Brain microvascular endothelial cell (primary cell): ENCODE measurements around the gene THSD4.
A peak's percentile ranks its signal among the peaks of the same experiment; 100 is the strongest.

Source experiments
- DNase-seq: peaks from one replicate; pipeline ENCODE4 v3.0.0-alpha.2; 2020
- H3K27ac ChIP-seq: fragments of 250-450 bp; sonication (Bioruptor Pico); 2 replicates; pipeline ENCODE4 v1.5.1; 2020; ENCODE audit warnings: mild to moderate bottlenecking, moderate library complexity
- H3K27me3 ChIP-seq: fragments of 250-450 bp; sonication (Bioruptor Pico); replicated peaks from 2 replicates; pipeline ENCODE4 v1.5.1; 2020; ENCODE audit warnings: mild to moderate bottlenecking
- H3K36me3 ChIP-seq: fragments of 250-450 bp; sonication (Bioruptor Pico); replicated peaks from 2 replicates; pipeline ENCODE4 v1.5.1; 2020; ENCODE audit warnings: mild to moderate bottlenecking
- H3K4me3 ChIP-seq: 2 replicates; pipeline ENCODE4 v1.5.1; 2011; ENCODE audit warnings: low read depth, mild to moderate bottlenecking, control low read depth, low read length, moderate library complexity
- in situ Hi-C: cut with HindIII; loops from 2 replicates; pipeline ENCODE4 v1.10.0; 2017; ENCODE audit warnings: low sequenced_read_pairs, low pct_ligation_motif_present
- TF ChIP-seq, protein P1 (sequence below): IDR thresholded peaks from 2 replicates; pipeline ENCODE4 v1.5.1; 2011; ENCODE audit warnings: low read depth, mild to moderate bottlenecking, moderate library complexity, low read length, control low read depth, inconsistent platforms; ENCODE audit errors: missing control alignments

Gene THSD4

DNA sequence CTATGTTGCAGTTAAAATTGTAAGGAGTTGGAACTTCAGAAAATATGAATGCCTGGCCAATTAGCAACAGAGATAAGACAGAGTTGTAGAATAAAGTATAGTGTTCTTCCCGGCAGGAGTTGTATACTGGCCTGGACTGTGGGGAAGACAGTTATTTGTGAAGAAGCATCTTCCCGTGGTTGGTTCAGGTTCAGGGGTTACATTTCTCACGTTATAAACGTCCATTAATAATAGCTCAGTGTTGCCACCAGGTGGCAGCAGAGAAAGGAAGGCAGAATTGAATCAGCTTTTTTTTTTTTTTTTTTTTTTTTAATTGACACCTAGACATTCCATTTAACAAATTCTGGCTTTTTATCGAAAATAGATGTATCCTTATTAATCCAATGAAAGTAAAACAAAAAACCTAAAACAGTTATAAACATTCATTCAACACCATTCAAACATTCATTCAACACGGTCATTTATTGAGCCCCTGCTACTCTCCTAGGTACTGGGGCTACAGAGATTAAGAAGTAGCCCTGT is 628.7 kb downstream of the THSD4 start:
- TF ChIP-seq, protein P1, sequence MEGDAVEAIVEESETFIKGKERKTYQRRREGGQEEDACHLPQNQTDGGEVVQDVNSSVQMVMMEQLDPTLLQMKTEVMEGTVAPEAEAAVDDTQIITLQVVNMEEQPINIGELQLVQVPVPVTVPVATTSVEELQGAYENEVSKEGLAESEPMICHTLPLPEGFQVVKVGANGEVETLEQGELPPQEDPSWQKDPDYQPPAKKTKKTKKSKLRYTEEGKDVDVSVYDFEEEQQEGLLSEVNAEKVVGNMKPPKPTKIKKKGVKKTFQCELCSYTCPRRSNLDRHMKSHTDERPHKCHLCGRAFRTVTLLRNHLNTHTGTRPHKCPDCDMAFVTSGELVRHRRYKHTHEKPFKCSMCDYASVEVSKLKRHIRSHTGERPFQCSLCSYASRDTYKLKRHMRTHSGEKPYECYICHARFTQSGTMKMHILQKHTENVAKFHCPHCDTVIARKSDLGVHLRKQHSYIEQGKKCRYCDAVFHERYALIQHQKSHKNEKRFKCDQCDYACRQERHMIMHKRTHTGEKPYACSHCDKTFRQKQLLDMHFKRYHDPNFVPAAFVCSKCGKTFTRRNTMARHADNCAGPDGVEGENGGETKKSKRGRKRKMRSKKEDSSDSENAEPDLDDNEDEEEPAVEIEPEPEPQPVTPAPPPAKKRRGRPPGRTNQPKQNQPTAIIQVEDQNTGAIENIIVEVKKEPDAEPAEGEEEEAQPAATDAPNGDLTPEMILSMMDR = peak; percentile 73
- in situ Hi-C loops = no loop called here
- H3K27me3 ChIP-seq = no peaks in the 10 kb centered on the region
- no peak overlapping the region for H3K4me3 ChIP-seq
- no peak overlapping the region for H3K27ac ChIP-seq
- H3K36me3 ChIP-seq = peaks cover 8% of the 10 kb centered on the region
- peak; percentile 43 for DNase-seq

DNA sequence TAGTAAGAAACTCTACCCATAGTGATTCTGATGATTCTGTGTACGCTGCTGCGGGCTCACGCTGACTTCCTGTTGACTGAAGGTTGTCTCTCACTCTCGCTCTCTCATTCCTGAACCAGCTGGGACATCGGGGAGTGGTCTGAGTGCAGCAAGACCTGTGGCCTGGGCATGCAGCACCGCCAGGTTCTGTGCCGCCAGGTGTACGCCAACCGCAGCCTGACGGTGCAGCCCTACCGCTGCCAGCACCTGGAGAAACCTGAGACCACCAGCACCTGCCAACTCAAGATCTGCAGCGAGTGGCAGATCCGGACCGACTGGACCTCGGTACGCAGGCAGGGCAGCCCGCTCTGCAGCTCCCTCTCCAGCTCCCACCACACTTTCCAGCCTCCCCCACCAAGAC is 631.4 kb downstream of the THSD4 start:
- TF ChIP-seq, protein P1 = peak; percentile 4
- DNase-seq = no peak
- in situ Hi-C loops = no loop called here
- H3K27me3 ChIP-seq = no peaks in the 10 kb centered on the region
- H3K36me3 ChIP-seq = peaks cover 3% of the 10 kb centered on the region
- H3K27ac ChIP-seq = no peak overlapping the region
- H3K4me3 ChIP-seq = no peak overlapping the region

DNA sequence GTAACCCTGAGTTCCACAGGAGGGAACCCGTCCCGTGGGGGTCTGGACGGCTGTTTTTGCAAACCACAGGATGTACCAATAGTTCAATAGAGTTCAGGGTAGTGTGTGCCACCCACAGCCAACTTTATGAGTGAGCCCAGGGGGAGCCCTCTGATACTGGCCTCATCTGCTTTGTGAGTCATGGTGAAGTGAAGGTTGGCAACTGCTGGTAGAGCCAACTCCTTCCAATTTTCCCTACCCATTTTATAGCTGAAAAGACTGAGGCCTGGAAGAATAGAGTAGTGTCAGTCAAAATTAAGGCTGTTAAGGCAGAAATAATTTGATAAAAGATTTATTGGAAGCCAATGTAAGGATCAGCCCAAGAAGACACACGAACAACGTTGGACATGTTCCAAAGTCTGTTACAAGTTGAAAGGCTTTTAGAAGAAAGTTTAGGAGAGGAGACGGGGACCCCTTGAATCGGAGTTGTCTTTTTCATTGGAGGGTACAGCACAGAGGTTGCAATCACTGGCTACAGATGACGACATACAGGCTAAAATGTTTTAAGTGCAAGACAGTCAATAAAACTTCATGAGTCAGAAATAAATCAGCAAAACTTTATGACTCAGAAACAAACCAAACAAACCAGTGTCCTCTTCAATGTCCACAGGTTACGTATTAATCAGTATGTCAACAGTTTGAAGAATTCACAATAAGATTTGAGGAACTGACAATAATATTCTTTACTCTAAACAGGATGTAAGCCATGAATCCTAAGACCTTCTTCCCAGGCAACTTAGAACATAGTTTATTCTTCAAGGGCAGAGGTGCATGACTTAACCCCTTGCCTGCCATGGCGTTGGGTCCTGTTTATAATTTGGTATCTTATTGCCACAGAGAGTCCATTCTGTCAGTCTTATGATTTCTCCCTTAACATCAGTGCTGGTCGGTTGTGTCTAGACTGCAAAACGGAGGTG is 632.1 kb downstream of the THSD4 start:
- H3K4me3 ChIP-seq = no peak overlapping the region
- TF ChIP-seq, protein P1 = no peak
- no peaks in the 10 kb centered on the region for H3K27me3 ChIP-seq
- no peaks in the 10 kb centered on the region for H3K36me3 ChIP-seq
- in situ Hi-C loops = no loop called here
- peak; percentile 72 for DNase-seq
- peak overlapping the region; percentile 83 for H3K27ac ChIP-seq

DNA sequence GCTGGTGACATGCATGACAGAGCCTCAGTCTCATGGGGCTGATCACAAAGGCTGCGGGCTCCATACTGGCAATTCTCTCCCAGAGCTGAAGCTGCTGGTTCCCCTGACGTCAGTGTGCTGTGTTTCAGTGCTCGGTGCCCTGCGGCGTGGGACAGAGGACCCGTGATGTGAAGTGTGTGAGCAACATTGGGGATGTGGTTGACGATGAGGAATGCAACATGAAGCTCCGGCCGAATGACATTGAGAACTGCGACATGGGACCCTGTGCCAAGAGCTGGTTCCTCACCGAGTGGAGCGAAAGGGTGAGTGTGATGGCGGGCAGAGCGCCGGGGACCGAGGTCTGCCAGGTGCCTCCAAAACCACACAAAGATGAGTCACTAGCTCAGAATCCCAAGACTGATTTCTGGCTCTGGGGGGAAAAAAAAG is 633.0 kb downstream of the THSD4 start:
- Histone ChIP-seq H3K36me3 (no peaks in the 10 kb centered on the region), H3K27ac (peak overlapping the region; percentile 83), H3K4me3 (peak overlapping the region; percentile 26), H3K27me3 (no peaks in the 10 kb centered on the region)
- in situ Hi-C loops = no loop called here
- DNase-seq = peak; percentile 75
- TF ChIP-seq, protein P1 = no peak

DNA sequence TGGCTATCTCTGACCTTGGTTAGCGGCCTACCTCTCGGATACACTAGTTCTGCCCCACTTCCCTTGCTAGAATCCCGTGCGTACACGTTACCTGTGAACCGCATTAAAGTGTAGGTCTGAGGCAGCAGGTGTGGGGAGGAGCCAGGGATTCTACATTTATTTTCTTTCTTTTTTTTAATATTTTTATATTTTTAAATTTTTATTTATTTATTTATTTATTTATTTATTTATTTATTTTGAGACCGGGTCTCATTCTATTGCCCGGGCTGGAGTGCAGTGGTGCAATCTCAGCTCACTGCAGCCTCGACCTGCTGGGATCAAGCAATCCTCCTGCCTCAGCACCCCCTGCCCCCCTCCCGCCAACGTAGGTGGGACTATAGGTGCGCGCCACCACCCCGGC is 634.2 kb downstream of the THSD4 start:
- Histone ChIP-seq H3K36me3 (no peaks in the 10 kb centered on the region), H3K4me3 (no peak overlapping the region), H3K27ac (no peak overlapping the region), H3K27me3 (no peaks in the 10 kb centered on the region)
- no peak for DNase-seq
- in situ Hi-C loops = no loop called here
- TF ChIP-seq, protein P1 = no peak
